ENCODE measurements around the gene ADAM29. TPM values are rescaled to one million over a fixed set of nuclear protein-coding genes. Genes with fewer than 3 reads are reported as not detected.

Gene ADAM29
- total and polyA plus RNA-seq, 2 of the 4 experiments (the other 2 are of a cell fraction) = not detected

DNA sequence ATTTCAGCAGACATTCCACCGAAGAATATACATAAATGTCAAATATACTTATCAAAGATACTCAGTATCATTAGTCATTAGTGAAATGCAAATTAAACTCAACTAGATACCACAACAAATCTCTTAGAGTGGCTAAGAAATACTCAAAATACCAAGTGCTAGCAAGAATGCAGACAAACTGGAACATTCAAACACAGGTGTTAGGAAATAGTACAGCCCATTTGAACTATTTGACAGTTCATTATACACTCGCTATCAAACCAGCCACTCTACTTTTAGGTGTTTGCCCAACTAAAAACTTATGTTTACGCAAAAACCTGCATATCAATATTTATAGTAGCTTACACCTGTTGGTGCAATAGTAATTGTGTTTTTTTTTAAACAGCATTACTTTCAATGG, 8.8 kb downstream of the ADAM29 start:
- no peak overlapping the region for H3K18ac ChIP-seq (ENCODE audit: low read depth, low read length)
- no peaks in the 10 kb centered on the region for H3K27me3 ChIP-seq (ENCODE audit: control insufficient read depth, insufficient read depth, low read length)
- no TSS peak for BruUV-seq (replicated peaks)
- no peak overlapping the region for H3K9ac ChIP-seq (ENCODE audit: low read depth, low read length)
- in situ Hi-C loops (cut with MboI; ENCODE audit: low sequenced_read_pairs) = no loop called here
- no peak for DNase-seq
- no peaks in the 10 kb centered on the region for H4K20me1 ChIP-seq (ENCODE audit: insufficient read depth, low read length)
- H3K4me3 ChIP-seq (ENCODE audit: insufficient read depth, low read depth, low read length) = no peak overlapping the region
- no CpG with 5 or more reads among the region's 3 CpGs for WGBS, 2 experiments (ENCODE audit: extremely low coverage in 2 of 2, insufficient read length in 1 of 2)
- H3K23ac ChIP-seq (ENCODE audit: low read depth, low read length) = no peak overlapping the region
- dilution Hi-C loops (cut with HindIII; ENCODE audit: low sequenced_read_pairs, unreplicated experiment) = no loop called here
- H3K4me2 ChIP-seq (ENCODE audit: low read depth, low read length) = no peak overlapping the region
- H2BK5ac ChIP-seq (ENCODE audit: low read depth, low read length, poor library complexity, severe bottlenecking) = no peak overlapping the region
- ATAC-seq (ENCODE audit: low read depth) = no peak
- H2BK120ac ChIP-seq (ENCODE audit: low read depth, low read length) = no peak overlapping the region
- ChIA-PET CTCF (no interaction called here), POLR2A (ENCODE audit: unreplicated experiment) (no interaction called here)
- H3K9me1 ChIP-seq (ENCODE audit: insufficient read depth, low read length) = no peaks in the 10 kb centered on the region
- H3K36me3 ChIP-seq (ENCODE audit: control insufficient read depth, insufficient read depth, low read length) = no peaks in the 10 kb centered on the region
- no peak overlapping the region for H3K4ac ChIP-seq (ENCODE audit: low read depth, low read length)
- no peak overlapping the region for H2BK15ac ChIP-seq (ENCODE audit: low read depth, low read length)
- no peak overlapping the region for H2AFZ ChIP-seq (replicated peaks; ENCODE audit: low read length, poor library complexity)
- no peaks in the 10 kb centered on the region for H3K4me1 ChIP-seq (ENCODE audit: control insufficient read depth, insufficient read depth, low read length)
- no peak overlapping the region for H2AK5ac ChIP-seq (ENCODE audit: low read depth, low read length)
- H4K5ac ChIP-seq (ENCODE audit: low read depth, low read length) = no peak overlapping the region
- no peak overlapping the region for H4K8ac ChIP-seq (ENCODE audit: low read depth in 2 of 2, low read length in 2 of 2)
- intact Hi-C loops (cut with micrococcal nuclease) = loop anchor here (10.0 kb wide), 1 partner anchor 518 kb away; no protein-coding TSS in a partner anchor
- no peak overlapping the region for H3K27ac ChIP-seq (ENCODE audit: insufficient read depth, low read length)
- no peak overlapping the region for H3K56ac ChIP-seq (ENCODE audit: extremely low read depth, insufficient read depth, low read length)
- no peak for TF ChIP-seq MXI1 (IDR thresholded peaks at IDR 0.05; ENCODE audit: borderline replicate concordance, low read depth, low read length)
- TF ChIP-seq RFX5 (IDR thresholded peaks at IDR 0.05; ENCODE audit: low read depth, low read length) = no peak
- TF ChIP-seq, protein P1, sequence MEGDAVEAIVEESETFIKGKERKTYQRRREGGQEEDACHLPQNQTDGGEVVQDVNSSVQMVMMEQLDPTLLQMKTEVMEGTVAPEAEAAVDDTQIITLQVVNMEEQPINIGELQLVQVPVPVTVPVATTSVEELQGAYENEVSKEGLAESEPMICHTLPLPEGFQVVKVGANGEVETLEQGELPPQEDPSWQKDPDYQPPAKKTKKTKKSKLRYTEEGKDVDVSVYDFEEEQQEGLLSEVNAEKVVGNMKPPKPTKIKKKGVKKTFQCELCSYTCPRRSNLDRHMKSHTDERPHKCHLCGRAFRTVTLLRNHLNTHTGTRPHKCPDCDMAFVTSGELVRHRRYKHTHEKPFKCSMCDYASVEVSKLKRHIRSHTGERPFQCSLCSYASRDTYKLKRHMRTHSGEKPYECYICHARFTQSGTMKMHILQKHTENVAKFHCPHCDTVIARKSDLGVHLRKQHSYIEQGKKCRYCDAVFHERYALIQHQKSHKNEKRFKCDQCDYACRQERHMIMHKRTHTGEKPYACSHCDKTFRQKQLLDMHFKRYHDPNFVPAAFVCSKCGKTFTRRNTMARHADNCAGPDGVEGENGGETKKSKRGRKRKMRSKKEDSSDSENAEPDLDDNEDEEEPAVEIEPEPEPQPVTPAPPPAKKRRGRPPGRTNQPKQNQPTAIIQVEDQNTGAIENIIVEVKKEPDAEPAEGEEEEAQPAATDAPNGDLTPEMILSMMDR (conservative IDR thresholded peaks at IDR 0.05; ENCODE audit: low read depth, low read length) = no peak
- no peak for TF ChIP-seq RAD21 (IDR thresholded peaks at IDR 0.05; ENCODE audit: low read length)
- no peak for TF ChIP-seq MAFK (IDR thresholded peaks at IDR 0.05; ENCODE audit: low read depth, low read length)
- no peak for TF ChIP-seq MAZ (IDR thresholded peaks at IDR 0.05; ENCODE audit: borderline replicate concordance, low read depth, low read length)
- no peak for TF ChIP-seq CEBPB (IDR thresholded peaks at IDR 0.05; ENCODE audit: low read depth, low read length)
- TF ChIP-seq FOS (IDR thresholded peaks at IDR 0.05; ENCODE audit: low read depth, low read length) = no peak
- TF ChIP-seq, protein P2, sequence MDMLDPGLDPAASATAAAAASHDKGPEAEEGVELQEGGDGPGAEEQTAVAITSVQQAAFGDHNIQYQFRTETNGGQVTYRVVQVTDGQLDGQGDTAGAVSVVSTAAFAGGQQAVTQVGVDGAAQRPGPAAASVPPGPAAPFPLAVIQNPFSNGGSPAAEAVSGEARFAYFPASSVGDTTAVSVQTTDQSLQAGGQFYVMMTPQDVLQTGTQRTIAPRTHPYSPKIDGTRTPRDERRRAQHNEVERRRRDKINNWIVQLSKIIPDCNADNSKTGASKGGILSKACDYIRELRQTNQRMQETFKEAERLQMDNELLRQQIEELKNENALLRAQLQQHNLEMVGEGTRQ (IDR thresholded peaks at IDR 0.05; ENCODE audit: low read depth, low read length) = no peak
- TF ChIP-seq, protein P3, sequence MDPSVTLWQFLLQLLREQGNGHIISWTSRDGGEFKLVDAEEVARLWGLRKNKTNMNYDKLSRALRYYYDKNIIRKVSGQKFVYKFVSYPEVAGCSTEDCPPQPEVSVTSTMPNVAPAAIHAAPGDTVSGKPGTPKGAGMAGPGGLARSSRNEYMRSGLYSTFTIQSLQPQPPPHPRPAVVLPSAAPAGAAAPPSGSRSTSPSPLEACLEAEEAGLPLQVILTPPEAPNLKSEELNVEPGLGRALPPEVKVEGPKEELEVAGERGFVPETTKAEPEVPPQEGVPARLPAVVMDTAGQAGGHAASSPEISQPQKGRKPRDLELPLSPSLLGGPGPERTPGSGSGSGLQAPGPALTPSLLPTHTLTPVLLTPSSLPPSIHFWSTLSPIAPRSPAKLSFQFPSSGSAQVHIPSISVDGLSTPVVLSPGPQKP (IDR thresholded peaks at IDR 0.05; ENCODE audit: borderline replicate concordance, low read depth, low read length) = no peak
- TF ChIP-seq RCOR1 (IDR thresholded peaks at IDR 0.05; ENCODE audit: insufficient replicate concordance, low read length) = no peak
- no peak for TF ChIP-seq SMC3 (IDR thresholded peaks at IDR 0.05; ENCODE audit: low read depth, low read length)
- TF ChIP-seq CHD1 (IDR thresholded peaks at IDR 0.05; ENCODE audit: low read depth, low read length) = no peak
- TF ChIP-seq NFE2L2 (IDR thresholded peaks at IDR 0.05; ENCODE audit: low read depth, low read length) = no peak
- TF ChIP-seq BHLHE40 (IDR thresholded peaks at IDR 0.05; ENCODE audit: low read depth, low read length) = no peak
- TF ChIP-seq POLR2A (IDR thresholded peaks at IDR 0.05; ENCODE audit: low read depth, low read length) = no peak
- H2BK20ac ChIP-seq (ENCODE audit: low read depth, low read length) = no peak overlapping the region
- no peaks in the 10 kb centered on the region for H3K79me1 ChIP-seq (ENCODE audit: low read depth in 1 of 2, low read length in 2 of 2)
- peaks cover 2% of the 10 kb centered on the region for H3K9me3 ChIP-seq (ENCODE audit: control insufficient read depth, insufficient read depth, low read length)
- no peak overlapping the region for H3K14ac ChIP-seq (replicated peaks; ENCODE audit: low read depth, low read length)
- H2AK9ac ChIP-seq (replicated peaks; ENCODE audit: low read depth, low read length, poor library complexity) = no peak overlapping the region
- no peak overlapping the region for H4K91ac ChIP-seq (ENCODE audit: insufficient read depth, low read depth, low read length)
